ENCODE measurements around the gene GPR171.
"Not testable (repeated sequence)": the region's sequence is repeated elsewhere in the genome, so short reads cannot be mapped to it uniquely, and the experiment has no call there.

The GPR171 gene, protein sequence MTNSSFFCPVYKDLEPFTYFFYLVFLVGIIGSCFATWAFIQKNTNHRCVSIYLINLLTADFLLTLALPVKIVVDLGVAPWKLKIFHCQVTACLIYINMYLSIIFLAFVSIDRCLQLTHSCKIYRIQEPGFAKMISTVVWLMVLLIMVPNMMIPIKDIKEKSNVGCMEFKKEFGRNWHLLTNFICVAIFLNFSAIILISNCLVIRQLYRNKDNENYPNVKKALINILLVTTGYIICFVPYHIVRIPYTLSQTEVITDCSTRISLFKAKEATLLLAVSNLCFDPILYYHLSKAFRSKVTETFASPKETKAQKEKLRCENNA

DNA sequence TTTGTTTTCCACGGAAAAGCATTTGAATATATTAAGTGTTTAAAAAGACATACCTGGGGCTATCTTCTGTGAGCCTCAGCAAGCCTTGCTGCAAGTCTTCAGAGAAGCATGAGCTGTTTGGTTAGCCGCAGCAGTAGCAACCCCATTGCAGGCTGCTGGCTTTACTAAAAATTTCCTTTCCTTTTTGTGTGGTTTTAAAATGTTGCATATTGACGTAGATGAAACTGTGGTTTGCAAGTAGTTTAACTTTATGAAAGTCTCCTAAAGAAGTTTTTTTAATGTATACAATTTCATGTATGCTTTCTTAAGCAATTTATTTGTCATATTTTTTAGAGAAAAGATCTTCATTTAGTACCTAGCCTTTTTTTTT lies at the start of gene GPR171:
GPR171 (minus strand) TSS at position 166 of the 370 bp plus-strand sequence. CDS start 3,830 bp downstream, outside the sequence.
- peak; percentile 64 to 68 for DNase-seq (ENCODE audit: low read depth in 2 of 2)

DNA sequence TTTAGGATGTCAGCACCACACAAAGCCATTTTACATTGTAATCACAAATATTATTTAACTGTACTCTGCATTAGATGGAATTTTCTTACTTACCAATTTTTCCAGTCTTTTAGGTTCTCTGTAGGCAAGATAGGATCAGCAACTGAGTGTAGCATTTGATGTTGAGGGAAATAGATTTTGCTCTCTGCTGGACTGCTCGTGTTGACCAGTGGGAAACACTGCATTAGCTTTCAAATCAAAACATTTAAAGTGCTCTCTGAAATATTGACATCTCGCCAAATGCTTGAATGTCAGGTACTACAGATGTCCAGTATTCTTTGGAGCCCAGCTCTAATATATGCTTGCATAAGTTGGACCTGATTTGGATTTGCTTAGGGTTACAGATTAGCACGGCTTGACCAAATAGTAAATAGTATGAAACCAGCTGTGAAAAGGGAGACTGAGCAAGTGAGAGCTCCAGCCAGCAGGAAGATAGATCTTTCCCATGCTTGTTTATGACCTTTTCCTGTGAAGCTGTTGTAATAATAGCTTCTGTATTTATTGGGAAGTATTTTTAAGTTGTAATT lies 45.8 kb upstream of the GPR171 start:
- no peak for DNase-seq (ENCODE audit: low read depth in 2 of 2)

DNA sequence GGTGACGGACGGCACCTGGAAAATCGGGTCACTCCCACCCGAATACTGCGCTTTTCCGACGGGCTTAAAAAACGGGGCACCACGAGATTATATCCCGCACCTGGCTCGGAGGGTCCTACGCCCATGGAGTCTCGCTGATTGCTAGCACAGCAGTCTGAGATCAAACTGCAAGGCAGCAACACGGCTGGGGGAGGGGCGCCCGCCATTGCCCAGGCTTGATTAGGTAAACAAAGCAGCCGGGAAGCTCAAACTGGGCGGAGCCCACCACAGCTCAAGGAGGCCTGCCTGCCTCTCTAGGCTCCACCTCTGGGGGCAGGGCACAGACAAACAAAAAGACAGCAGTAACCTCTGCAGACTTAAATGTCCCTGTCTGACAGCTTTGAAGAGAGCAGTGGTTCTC lies 39.0 kb upstream of the GPR171 start:
- not testable (repeated sequence) for DNase-seq (ENCODE audit: low read depth in 2 of 2)

DNA sequence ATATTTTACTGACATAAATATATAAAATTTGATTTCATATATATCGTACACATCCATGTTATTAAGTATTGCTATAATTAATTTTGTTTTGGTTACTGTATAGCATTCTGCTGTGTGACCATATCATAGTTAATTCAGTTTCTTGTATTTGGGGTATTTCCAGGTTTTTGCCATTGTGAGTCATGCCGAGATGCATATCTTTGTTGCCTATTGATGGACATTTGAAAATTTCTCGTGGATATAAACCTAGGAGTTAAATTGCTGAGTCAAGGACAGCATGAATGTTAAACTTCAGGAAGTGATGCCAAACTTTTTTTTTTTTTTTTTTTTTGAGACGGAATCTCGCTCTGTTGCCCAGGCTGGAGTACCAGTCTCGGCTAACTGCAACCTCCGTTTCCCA lies 33.7 kb upstream of the GPR171 start:
- DNase-seq (ENCODE audit: low read depth in 2 of 2) = no peak

DNA sequence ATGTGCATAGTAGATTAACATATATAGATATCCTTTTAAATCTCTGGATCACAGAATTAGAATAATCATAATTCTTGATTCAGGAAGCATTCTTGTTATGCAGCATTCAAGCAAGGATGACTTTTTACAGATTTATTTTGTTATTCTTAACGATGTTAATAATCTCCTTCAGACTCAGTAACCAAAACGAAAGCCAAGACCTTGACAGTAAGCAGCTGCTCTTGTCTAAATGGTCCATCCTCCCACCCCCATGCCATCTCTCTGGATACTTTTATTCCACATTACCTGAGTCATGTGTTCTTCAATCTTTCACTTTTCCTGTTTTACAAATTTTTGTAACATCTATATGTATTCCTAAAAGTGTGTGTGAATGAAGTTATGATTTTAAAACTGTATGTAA lies 33.3 kb upstream of the GPR171 start:
- DNase-seq (ENCODE audit: low read depth in 2 of 2) = no peak

DNA sequence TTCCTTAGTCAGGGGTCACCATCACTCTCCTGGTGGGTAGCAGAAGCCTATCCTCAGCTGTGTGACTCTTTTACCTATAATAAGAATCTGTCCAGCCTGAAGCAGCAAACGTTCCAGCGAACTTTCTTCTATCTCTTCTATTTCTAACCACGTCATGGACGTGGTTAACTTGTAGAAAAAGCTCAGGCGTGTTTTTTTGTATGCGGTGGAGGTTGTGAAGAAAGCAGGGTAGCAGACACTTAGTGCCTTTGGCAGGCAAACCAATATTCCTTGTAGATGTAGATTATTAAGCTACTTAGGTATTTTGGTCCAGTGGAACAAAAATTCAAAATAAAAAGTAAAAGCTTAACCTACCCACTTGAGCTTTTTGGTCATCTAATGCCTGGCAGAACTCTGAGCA lies 31.8 kb upstream of the GPR171 start:
- DNase-seq (ENCODE audit: low read depth in 2 of 2) = no peak

DNA sequence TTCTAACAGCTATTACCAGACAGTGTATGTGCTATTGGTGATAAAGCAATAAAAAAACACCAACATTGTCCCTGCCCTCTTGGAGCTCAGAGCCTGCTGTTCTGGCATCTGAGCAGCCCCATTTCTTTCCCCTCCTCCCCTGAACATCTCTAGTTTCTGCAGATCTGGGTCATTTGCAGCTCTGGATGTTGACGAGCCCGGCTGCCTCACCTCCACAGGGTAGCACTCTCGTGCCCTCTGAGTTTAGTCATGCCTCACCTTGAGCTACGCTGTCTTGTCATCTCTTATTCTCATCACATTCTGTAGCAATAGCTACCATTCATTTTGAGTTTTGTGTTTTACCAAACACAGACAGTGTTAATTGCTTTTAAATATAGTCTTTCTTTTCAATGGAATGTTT lies 30.0 kb upstream of the GPR171 start:
- DNase-seq (ENCODE audit: low read depth in 2 of 2) = no peak

DNA sequence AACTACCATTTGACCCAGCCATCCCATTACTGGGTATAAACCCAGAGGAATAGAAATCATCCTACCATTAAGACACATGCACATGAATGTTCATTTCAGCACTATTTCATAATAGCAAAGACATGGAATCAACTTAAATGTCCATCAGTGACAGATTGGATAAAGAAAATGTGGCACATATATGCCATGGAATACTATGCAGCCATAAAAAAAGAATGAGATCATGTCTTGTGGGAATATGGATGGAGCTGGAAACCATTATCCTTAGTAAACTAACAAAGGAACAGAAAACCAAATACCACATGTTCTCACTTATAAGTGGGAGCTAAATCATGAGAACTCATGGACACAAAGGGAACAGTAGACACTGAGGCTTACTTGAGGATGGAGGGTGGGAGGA lies 29.4 kb upstream of the GPR171 start:
- not testable (repeated sequence) for DNase-seq (ENCODE audit: low read depth in 2 of 2)

DNA sequence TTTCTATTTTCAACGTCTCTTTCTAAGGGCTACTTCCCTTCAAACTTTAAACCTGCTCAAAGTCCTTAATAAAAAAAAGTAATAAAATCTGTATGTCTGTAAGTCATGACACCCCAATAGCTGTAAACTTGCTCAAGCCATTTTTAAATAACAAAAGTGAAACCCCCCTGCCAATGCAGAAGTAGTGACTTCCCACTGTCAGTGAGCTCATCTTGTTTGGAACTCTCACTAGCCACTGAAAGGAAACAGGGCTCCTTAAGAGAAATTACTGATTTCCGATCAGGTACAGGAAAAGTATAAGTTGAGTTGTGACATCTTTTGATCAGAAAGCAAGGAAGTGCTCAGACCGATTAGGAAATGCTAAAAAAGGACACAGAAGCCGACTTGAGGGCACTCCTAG lies 27.6 kb upstream of the GPR171 start:
- DNase-seq (ENCODE audit: low read depth in 2 of 2) = no peak

DNA sequence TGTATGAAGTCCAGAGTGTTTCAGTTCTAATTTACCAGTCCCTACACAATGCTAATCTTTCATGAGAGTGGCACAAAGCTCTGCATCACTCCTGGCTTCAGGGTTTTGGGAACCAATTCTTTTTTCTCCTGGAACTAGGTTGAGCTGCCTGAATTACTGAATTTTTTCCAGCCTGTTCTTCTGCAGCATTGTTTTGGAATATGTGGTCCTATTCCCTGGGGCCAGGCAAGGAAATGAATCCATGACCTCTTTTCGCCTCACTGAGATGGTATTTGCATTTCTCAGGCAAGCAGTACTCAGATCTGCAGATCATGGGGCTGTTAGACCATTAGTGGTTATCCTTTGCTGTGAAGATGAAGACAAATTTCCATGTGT lies 25.6 kb upstream of the GPR171 start:
- DNase-seq (ENCODE audit: low read depth in 2 of 2) = no peak

DNA sequence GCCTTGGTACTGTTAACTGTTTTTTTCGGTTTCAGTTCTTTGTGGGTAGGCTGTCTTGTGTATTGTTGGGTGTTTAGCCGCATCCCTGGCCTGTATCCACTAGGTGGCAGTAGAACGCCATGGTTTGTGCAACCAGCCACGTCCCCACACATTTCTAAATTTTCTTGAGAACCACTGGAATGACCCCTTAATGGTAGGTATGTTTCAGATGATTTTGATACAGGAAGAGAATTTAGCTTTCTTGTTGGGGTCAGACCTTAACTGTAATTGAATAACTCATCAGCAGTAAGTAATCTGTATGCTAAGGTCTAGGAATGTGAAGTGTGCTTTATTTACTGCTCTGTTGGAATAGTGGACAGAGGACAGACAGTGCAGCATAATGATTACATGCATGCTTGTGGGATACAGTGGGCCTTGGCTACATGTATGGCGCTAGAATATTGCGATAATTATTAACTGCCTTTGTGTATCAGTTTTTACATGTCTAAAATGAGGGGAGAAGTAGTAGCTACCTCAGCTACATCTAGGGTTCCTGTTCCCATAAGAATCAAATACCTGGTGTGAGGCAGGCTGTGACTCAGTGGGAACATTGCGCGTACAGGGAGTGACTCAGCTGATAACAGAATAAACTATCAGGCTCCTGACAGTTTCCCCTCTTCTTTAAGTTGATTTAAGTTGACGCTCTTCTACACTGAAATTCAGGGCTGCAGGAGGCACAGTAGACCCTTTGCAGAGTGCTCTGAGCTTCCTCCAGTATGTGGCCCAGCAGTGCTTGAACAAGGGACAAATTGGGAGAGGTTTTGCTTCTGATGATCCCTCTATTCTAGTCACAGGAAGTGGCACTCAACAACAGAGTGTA lies 25.0 kb upstream of the GPR171 start:
- peak; percentile 57 to 73 for DNase-seq (ENCODE audit: low read depth in 2 of 2)

DNA sequence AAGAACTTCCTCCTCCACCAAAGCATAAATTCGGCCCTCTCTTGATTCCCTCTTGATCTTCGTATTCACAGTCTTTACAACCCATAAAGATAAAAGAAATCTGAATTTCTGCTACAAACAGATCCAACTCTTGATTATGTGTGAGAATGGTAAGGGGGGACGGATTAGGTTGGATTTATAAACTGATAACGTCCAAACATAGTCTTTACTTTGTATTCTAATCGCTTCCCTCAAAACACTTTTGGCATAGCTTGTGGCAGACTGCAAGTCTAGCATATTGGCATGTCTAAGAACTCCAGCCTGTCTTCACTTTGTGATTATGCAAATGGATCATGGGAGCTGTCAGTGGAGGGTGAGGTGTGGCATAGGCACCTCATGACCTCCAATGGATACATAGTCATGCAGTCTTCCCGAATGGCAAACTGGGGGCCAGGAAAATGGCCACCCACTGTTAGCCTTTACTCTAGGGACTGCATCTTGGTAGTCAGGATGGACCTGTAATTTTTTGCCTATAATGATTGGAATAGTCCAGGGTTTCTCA lies 24.3 kb upstream of the GPR171 start:
- DNase-seq (ENCODE audit: low read depth in 2 of 2) = no peak

DNA sequence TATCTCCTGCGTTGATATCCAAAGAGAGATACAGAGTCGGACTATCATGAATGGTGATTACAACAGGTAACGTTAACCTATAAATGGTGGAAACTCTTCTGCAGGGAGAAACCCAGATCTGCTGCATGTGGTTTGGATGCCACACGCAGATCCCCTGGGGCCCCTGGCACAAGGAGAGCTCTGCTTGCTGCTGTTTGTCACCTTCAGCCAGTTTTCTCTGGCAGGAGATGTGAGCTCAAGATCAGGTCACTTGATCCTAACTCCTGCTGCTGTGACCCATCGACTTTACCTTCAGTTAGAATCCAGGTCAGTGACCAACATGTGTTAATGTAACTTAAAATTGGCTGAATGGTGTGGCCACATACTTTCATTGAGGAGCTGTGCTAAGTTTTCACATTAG lies 23.8 kb upstream of the GPR171 start:
- DNase-seq (ENCODE audit: low read depth in 2 of 2) = no peak

DNA sequence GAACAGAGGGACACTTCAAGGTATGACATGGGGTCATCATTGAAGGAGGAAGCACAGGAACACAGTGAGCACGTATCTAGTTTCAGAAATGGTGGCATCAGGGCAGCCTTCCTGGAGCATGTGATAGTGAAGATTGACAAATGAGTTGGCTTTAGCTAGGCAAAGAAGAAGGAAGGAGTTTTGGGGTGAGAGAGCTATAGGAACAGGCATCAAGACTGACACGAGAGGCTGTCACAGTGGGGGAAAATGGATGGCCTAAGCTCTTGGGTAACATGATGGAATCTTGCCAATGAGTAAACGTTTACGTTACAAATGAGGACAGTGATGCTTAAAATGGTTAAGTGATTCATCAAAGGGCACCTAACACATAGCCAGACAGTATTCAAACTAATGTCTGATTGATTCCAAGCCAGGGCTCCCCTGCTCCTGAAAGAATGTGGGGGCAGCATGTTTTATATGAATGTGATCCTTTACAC lies 23.1 kb upstream of the GPR171 start:
- DNase-seq (ENCODE audit: low read depth in 2 of 2) = no peak

DNA sequence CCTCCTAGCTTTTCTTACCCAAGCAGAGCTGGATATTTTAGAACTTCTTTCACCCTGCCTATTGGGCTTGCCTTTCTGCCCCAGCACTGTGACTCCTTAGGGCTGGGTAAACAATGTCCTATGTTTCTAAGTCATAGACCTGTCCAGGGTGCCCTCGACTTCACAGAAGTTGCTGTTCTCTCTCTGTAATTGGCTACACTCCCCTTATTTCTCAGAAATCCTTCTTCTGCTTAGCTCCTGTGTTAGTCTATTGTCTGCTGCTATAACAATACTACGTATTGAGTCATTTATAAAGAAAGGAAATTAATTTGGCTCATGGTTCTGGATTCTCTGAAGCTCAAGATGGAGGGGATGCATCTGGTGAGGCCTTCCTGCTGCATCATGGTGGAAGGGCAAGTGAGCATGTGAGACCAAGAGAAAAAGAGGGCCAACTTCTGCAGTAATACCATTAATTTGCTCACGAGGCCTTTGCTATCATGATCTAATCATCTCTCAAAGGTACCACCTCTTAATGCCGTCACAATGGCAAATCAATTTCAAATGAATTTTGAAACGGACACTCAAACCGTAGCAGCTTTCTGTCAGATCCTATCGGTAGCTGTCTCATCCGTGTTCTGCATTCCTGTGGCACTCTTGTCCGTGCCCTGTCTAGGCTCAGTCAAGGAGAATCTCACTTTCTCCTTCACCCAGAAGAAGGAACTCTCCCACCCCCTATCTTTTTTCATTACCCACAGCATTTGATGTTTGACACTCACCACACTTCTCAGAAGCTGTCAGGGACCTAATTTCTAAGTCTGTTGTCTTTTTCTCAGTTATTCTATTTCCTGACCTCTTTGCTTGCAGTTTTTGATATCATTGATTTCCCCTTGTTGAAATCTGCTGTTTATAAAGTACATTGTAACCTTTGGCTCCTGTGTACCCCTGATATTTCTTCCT lies 22.3 kb upstream of the GPR171 start:
- DNase-seq (ENCODE audit: low read depth in 2 of 2) = no peak

DNA sequence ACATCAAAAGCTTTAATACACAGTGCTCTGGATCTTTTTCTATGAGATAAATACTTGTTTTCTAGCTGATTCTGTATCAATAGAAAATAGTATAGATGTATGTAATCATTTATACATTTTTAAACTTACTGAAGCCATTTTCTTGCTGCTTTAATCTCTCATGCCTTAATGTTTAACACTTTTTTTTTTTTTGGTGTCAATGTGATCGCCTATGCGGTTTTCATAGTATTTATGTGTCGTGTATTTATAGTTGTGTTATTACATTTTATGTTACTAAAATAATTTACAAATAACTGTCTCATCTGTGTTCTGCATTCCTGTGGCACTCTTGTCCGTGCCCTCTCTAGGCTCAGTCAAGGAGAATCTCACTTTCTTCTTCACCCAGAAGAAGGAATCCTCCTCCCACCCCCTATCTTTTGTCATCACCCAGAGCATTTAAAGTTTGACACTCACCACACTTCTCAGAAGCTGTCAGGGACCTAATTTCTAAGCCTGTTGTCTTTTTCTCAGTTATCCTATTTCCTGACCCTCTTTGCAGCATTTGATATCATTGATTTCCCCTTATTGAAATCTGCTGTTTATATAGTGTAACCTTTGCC lies 21.4 kb upstream of the GPR171 start:
- no peak for DNase-seq (ENCODE audit: low read depth in 2 of 2)

DNA sequence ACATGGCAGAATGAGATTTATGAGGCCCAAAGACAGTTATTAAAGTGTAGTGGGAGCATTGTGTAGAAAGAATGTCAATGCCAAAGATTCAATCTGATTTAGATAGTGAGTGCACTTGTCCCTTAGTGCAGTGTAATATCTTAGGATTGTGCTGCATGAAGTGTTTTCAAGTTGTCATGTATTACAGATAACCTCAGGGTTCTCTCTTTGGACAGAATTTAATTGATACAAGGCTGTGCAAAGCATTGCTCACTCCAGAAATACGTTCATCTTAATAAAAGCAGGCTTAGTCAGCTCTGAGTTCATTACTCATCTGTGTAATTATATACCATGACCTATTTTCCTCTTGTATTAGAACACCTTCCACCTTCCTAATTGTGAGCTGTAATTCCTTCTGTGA lies 16.0 kb upstream of the GPR171 start:
- no peak for DNase-seq (ENCODE audit: low read depth in 2 of 2)

DNA sequence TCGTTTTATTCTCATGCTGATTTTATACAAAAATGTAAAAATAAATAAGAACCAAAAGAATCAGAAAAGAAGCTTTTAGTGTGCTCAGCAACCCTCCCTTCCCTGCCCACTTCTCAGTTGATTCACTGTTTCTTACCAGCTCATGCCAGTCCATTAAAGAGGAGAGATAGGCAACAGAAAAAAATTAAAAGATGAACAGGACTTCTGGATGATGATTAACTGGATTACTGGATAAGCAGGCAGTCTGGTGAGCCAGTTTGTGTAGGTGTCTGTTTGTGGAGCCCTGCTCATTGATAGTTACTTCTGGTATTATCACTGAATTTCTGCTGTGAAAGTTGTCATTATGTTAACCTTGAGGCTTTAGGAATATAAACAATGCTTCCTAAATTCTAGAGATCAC lies 15.1 kb upstream of the GPR171 start:
- no peak for DNase-seq (ENCODE audit: low read depth in 2 of 2)

DNA sequence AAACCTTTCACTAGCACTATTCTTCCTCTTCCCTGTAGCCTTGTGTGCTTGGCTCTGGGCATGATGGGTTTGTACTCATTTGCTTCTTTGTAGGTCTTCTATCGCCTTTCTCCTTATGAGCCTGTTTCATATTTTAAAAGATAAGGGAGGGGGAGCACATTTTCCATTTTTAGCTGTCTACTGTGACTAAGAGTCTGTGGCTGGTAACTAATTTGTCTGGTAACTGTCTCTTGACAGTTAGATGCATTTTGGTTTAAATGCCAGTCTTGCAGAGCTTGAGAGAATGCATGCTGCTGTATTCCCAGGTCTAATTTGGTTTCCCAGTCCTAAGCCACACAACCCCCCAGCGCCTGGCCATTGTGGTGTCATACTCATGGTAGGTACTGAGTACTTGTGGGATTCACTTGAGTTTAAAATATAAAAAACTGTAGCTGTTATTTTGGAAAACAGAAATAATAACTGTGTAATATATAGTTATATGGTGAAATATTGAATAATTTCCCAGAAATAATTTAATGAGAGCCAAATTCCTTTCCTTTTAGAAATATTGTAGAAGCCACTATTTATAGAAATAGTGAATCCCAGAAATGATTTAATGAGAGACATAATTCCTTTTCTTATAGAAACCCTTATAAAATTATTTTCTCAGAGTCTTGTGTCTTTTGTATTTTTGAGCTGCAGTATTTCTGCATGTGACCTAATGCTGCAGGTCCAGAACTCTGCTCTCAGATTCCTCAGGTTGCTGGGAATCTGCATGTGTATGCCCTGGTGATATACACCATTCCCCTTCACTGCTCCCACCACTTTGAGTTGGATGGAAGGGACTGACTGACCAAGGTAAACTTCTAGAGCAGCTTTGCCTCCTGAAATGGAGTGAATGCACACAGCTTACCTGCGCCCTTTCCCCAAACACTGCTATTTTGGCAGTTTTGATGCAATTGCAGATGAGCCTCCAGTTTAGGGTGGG lies 13.9 kb upstream of the GPR171 start:
- DNase-seq (ENCODE audit: low read depth in 2 of 2) = no peak

DNA sequence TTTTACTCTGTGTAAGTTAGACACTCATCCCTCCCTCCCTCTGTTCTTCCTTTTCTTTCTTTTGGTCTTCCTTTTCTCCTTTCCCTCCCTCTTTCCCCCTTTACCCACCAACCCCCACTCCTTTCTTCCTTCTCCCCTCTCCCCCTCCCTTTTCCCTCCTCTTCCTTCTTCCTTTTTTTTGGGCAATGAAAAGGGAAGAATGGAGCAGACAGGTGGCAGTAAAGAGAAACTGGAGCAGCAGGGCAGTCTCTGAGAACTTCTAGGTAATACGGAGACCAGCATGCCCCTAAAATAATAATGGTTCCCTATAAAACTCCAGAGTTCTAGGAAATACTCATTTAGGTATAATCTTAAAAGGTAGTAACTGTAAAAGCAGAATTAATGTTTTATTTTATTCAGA lies 11.4 kb upstream of the GPR171 start:
- DNase-seq (ENCODE audit: low read depth in 2 of 2) = no peak

Measured in stimulated activated CD8-positive, alpha-beta memory T cell treated with anti-CD3 and anti-CD28 coated beads, Interleukin-7, amount 100 ng/mL, for 4 hours (primary cell).